ENCODE data around the gene RPL12. TPM values are rescaled to one million over a fixed set of nuclear protein-coding genes. Genes with fewer than 3 reads are reported as not detected.

Gene RPL12
- total RNA-seq, result 1,366 and 1,457 TPM in 2 replicates

DNA sequence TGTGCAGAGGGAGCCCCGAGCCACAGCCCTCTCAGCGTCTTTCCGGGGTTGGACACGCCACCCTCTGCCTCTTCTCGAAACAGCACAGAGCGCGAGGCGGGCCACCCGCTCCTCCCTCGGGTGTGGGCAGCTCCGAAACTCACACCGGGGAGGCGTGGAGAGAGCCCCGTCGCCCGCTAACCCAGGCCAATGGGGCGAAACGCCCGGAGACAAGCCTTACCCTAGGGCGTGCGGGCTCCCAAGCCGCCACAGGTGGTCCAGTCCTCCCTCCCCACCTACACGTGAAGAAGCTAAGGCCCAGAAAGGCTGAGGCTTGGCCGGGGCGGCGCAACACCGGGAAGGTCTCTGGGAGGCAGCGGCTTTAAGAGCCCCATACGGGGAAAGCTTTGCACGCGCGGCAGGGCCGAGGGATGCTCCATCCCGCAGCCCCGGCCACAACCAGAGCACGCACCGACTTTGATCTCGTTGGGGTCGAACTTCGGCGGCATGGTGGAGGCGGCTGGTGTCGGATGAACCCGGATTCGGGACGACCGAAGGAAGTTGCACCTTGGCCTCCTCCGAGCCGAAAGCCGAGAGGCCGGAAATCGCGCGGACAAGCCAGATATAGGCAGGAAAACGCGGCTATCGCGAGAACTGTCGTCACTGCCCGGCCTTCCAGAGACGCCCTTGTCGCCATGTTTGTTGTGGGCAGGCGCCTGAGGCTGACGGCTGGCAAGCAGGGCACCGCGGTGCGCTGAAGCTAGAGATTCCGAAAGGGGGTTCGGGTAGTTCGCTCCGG is at the start of gene RPL12, which contains the start of gene LRSAM1:
Gene RPL12, minus strand, starts transcription at position 577 of the 778 bp plus-strand sequence. Its CDS starts 89 bp downstream, at position 488.
Gene LRSAM1, plus strand, starts transcription at position 681 of the 778 bp plus-strand sequence. CDS start 3,018 bp downstream, outside the sequence.

GRCh38 chr9:127423934-127424675 is 27.1 kb downstream of the RPL12 start, which contains the start of gene ZNF79:
Gene ZNF79, plus strand, starts transcription at chr9:127424382. Its CDS starts 406 bp downstream, at chr9:127424788.

Small RNAs within 50 kb of the gene (small RNA-seq; reads per million reads assigned to genes)
- gene RF00019, result not detected
- gene SNORA65, result 151 reads per million, percentile 98 among the genes with 10 or more reads in this experiment

Other genes starting within 250 kb of the RPL12 start
- gene GARNL3, start 186.6 kb downstream of the RPL12 start, total RNA-seq, result 8.2 and 10.7 TPM in 2 replicates
- gene SLC2A8, start 54.2 kb downstream of the RPL12 start, total RNA-seq, result 7.1 and 8.5 TPM in 2 replicates
- 8.9 and 10.2 TPM in 2 replicates for gene ZNF79, start 27.0 kb downstream of the RPL12 start, total RNA-seq
- 12.3 and 12.8 TPM in 2 replicates for gene LRSAM1, start 104 bp upstream of the RPL12 start, total RNA-seq
- 20.9 and 35.1 TPM in 2 replicates for gene STXBP1, start 160.9 kb upstream of the RPL12 start, total RNA-seq